Upper lobe of left lung (tissue), 4 donors: ENCODE results near the gene MMP20.

Experiments
- POLR2A ChIP-seq, 4 donors: fragments of 450-650 bp; IDR thresholded peaks; one replicate each; pipeline ENCODE4 v1.5.1; 2016 to 2017; ENCODE audit warnings: antibody characterized with exemption in 4 of 4, mild to moderate bottlenecking in 2 of 4
- POLR2AphosphoS5 ChIP-seq, 2 donors: sonication (generic); formaldehyde crosslinking; IDR thresholded peaks; one replicate each; pipeline ENCODE4 v1.5.1; 2017; ENCODE audit warnings: antibody characterized with exemption in 2 of 2
- TF ChIP-seq, protein P1 (sequence below), 6 experiments: fragments of 450-650 bp in 4 of 6; fragments of 200-600 bp in 2 of 6; sonication (generic) in 2 of 6; IDR thresholded peaks; one replicate each; pipeline ENCODE4 v1.5.1; 2016 to 2019; ENCODE audit warnings: antibody characterized with exemption in 6 of 6

DNA sequence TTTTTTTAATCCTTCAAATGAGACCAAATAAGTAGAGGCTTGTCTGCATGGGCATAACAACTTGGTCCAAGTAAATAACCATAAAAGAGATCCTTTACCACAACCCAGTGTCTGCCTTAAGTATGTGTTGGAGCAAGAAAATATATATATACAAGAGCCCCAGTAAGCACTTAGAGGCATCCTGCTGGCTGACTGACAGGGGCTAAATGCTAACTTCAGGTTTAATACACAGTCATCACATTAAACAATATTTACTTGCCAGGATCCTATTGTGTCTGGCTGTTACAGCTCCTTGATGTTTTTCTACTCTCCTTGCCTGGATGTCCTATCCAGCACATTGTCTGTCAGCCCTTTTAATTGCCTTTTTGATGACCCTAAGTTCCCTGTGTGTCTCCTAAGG lies 37.5 kb upstream of the MMP20 start:
- TF ChIP-seq, protein P1, sequence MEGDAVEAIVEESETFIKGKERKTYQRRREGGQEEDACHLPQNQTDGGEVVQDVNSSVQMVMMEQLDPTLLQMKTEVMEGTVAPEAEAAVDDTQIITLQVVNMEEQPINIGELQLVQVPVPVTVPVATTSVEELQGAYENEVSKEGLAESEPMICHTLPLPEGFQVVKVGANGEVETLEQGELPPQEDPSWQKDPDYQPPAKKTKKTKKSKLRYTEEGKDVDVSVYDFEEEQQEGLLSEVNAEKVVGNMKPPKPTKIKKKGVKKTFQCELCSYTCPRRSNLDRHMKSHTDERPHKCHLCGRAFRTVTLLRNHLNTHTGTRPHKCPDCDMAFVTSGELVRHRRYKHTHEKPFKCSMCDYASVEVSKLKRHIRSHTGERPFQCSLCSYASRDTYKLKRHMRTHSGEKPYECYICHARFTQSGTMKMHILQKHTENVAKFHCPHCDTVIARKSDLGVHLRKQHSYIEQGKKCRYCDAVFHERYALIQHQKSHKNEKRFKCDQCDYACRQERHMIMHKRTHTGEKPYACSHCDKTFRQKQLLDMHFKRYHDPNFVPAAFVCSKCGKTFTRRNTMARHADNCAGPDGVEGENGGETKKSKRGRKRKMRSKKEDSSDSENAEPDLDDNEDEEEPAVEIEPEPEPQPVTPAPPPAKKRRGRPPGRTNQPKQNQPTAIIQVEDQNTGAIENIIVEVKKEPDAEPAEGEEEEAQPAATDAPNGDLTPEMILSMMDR (IDR thresholded peaks at IDR 0.05), result no peak
- TF ChIP-seq POLR2A (IDR thresholded peaks at IDR 0.05), result no peak
- no peak for TF ChIP-seq POLR2AphosphoS5 (IDR thresholded peaks at IDR 0.05)
